Transverse colon (tissue), 4 donors: Measurements from ENCODE around the gene FAM204A. TPM values are rescaled to one million over a fixed set of nuclear protein-coding genes. Genes with fewer than 3 reads are reported as not detected.

Source experiments
- DNase-seq: peaks from one replicate; pipeline ENCODE4 v3.0.0-alpha.2; 2019
- H3K27ac ChIP-seq, 4 donors: fragments of 200-600 bp; sonication (generic); 2 replicates each; pipeline ENCODE4 v1.5.1; 2016 to 2018; ENCODE audit warnings: inconsistent platforms in 4 of 4
- H3K27me3 ChIP-seq: fragments of 200-600 bp; sonication (generic); 2 replicates; pipeline ENCODE4 v1.5.1; 2017; ENCODE audit warnings: inconsistent platforms
- H3K36me3 ChIP-seq, 4 donors: fragments of 200-600 bp; sonication (generic); 2 replicates each; pipeline ENCODE4 v1.5.1; 2017 to 2019; ENCODE audit warnings: inconsistent platforms in 4 of 4
- H3K4me1 ChIP-seq, 4 donors: fragments of 200-600 bp; sonication (generic); 2 replicates each; pipeline ENCODE4 v1.5.1; 2017 to 2020; ENCODE audit warnings: inconsistent platforms in 4 of 4
- H3K4me3 ChIP-seq, 4 donors: fragments of 200-600 bp; sonication (generic); 1 replicate in 1 of 4; 2 replicates in 3 of 4; pipeline versions ENCODE4 v1.5.1 to v1.6.1; 2017 to 2019; ENCODE audit warnings: inconsistent platforms in 4 of 4
- H3K9me3 ChIP-seq, 2 donors: fragments of 200-600 bp; sonication (generic); 2 replicates each; pipeline ENCODE4 v1.5.1; 2017 to 2019; ENCODE audit warnings: inconsistent platforms in 2 of 2
- EP300 ChIP-seq: sonication (generic); formaldehyde crosslinking; IDR thresholded peaks from one replicate; pipeline ENCODE4 v1.6.1; 2017; ENCODE audit warnings: antibody characterized with exemption, low read depth
- POLR2A ChIP-seq: fragments of 450-650 bp; IDR thresholded peaks from one replicate; pipeline ENCODE4 v1.6.1; 2016; ENCODE audit warnings: antibody characterized with exemption, mild to moderate bottlenecking, moderate library complexity
- POLR2AphosphoS5 ChIP-seq, 3 donors: sonication (generic); formaldehyde crosslinking; IDR thresholded peaks; one replicate each; pipeline ENCODE4 v1.6.1; 2016; ENCODE audit warnings: antibody characterized with exemption in 3 of 3
- WGBS, 2 donors: methylation state at CpG; one replicate each; pipeline ENCODE4 v1.1.5; 2018; ENCODE audit warnings: low coverage in 1 of 2; 5-methylcytosine and 5-hydroxymethylcytosine counted together
- in situ Hi-C, 4 donors: fragments of 200-750 bp; cut with MboI; loops; one replicate each; pipeline versions ENCODE4 v1.15.0 to v1.15.1; 2017; ENCODE audit warnings: low sequenced_read_pairs in 3 of 4, low pct_ligation_motif_present in 1 of 4, low pct_unique_long_range_greater_than_20kb in 1 of 4
- intact Hi-C: fragments of 100-400 bp; cut with DNase I; formaldehyde crosslinking; loops from one replicate; pipeline ENCODE4 v1.15.1; 2023; ENCODE audit warnings: low total_unique reads
- total RNA-seq, 4 donors: library from RNA; depleted of rRNA; stranded (reverse); fragments of >200 nt; gene quantifications; one replicate each; pipeline ENCODE4 v1.1.0, GENCODE V29; 2016
- TF ChIP-seq, protein P1 (sequence below), 5 experiments: fragments of 200-600 bp in 3 of 5; fragments of 450-650 bp in 2 of 5; sonication (generic) in 3 of 5; IDR thresholded peaks; 1 replicate in 2 of 5; 2 replicates in 3 of 5; pipeline ENCODE4 v1.5.1; 2016 to 2017; ENCODE audit warnings: antibody characterized with exemption in 5 of 5, inconsistent platforms in 3 of 5, mild to moderate bottlenecking in 2 of 5, moderate library complexity in 1 of 5

FAM204A gene
- total RNA-seq, 4 donors from 2014 or later: 16.8 to 35.2 (median 25.4) TPM

DNA sequence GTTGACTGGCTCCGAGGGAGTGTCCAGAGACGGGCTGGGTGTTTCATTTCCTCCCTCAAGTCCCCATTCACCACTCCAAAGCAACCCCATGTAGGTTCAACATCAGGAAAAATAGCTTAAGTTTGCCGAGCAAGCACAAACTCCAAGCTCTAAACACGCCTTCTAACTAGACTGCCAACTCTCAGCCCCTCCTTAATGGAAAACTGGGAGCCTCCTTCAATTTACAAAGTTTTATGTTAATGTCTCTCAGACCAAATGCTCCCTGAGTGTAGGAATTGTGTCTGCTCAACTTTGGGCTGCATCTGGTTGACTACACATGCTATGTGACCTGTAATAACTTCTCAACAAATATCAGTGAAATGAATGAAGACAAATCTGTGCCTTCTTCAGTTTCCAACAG is 87.5 kb downstream of the FAM204A start:
- WGBS, 2 donors: 76% methylated on average over 4 of the region's 4 CpGs; no CpG with 5 or more reads in 1 of the 2 donors
- in situ Hi-C loops (no loop called here), intact Hi-C loops (loop anchor here (5.0 kb wide), 1 partner anchor 1292 kb away; no protein-coding TSS in a partner anchor)
- Histone ChIP-seq H3K4me1 (no peaks in the 10 kb centered on the region), H3K27me3 (peaks cover 6% of the 10 kb centered on the region), H3K36me3 (no peaks in the 10 kb centered on the region), H3K9me3 (no peaks in the 10 kb centered on the region), H3K27ac (no peak overlapping the region), H3K4me3 (no peak overlapping the region)
- no peak for DNase-seq
- TF ChIP-seq POLR2A (no peak), EP300 (no peak), POLR2AphosphoS5 (IDR thresholded peaks at IDR 0.05) (no peak)
- TF ChIP-seq, protein P1, sequence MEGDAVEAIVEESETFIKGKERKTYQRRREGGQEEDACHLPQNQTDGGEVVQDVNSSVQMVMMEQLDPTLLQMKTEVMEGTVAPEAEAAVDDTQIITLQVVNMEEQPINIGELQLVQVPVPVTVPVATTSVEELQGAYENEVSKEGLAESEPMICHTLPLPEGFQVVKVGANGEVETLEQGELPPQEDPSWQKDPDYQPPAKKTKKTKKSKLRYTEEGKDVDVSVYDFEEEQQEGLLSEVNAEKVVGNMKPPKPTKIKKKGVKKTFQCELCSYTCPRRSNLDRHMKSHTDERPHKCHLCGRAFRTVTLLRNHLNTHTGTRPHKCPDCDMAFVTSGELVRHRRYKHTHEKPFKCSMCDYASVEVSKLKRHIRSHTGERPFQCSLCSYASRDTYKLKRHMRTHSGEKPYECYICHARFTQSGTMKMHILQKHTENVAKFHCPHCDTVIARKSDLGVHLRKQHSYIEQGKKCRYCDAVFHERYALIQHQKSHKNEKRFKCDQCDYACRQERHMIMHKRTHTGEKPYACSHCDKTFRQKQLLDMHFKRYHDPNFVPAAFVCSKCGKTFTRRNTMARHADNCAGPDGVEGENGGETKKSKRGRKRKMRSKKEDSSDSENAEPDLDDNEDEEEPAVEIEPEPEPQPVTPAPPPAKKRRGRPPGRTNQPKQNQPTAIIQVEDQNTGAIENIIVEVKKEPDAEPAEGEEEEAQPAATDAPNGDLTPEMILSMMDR (IDR thresholded peaks at IDR 0.05): no peak

DNA sequence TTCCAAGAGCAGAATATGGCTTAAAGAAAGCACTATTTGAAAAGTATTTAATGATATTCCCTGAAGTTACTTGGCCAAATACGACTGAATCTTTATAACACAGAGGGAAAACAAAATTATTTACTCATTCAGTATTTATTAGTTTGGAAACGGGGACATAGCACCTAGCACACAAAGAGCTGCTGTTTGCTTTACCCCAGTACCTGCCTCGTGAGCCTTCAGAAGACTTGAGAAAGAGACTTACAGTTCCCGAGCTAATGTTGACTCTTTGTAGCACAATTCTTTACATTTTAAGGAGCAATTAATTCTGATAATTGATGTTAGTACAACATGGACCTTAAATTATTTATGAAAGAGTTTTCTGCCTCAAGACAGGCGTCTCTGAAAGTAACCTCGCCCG is 88.7 kb downstream of the FAM204A start:
- intact Hi-C loops: no loop called here
- H3K9me3 ChIP-seq: no peaks in the 10 kb centered on the region
- WGBS, 2 donors: 67 to 78% methylated on average over 5 to 7 of the region's 7 CpGs
- DNase-seq: no peak
- no peaks in the 10 kb centered on the region for H3K4me1 ChIP-seq
- TF ChIP-seq POLR2A (no peak), EP300 (no peak), POLR2AphosphoS5 (IDR thresholded peaks at IDR 0.05) (no peak)
- TF ChIP-seq, protein P1 (IDR thresholded peaks at IDR 0.05): no peak
- in situ Hi-C loops: no loop called here
- H3K27ac ChIP-seq: no peak overlapping the region
- no peaks in the 10 kb centered on the region for H3K36me3 ChIP-seq
- H3K27me3 ChIP-seq: peaks cover 10% of the 10 kb centered on the region
- no peak overlapping the region for H3K4me3 ChIP-seq

DNA sequence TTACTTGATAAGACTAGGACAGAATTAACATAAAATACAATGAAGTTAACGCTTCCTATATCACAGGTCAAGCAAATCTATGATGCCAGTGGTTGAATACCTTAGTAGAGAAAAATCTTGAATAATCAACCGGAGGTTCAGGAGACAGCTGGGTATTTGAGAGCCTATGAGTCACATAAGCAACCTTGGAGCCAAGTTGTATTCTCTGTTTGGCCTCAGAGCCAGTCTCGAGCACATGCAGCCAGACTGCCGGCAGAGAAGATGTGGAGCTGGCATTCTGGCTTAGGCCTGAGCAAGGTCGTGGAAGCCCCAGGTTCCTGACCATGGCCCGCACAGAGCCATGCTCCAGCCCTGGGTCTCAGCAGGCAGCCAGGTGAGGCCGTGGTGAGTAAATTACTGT is 90.3 kb downstream of the FAM204A start:
- intact Hi-C loops: no loop called here
- 69 to 86% methylated on average over 2 to 7 of the region's 7 CpGs for WGBS, 2 donors
- no peak for TF ChIP-seq EP300
- TF ChIP-seq, protein P1 (IDR thresholded peaks at IDR 0.05): no peak
- TF ChIP-seq POLR2AphosphoS5 (IDR thresholded peaks at IDR 0.05): no peak
- no peak for TF ChIP-seq POLR2A
- no peak overlapping the region for H3K4me3 ChIP-seq
- no peak for DNase-seq
- in situ Hi-C loops: no loop called here
- H3K27ac ChIP-seq: no peak overlapping the region
- H3K27me3 ChIP-seq: peaks cover 14% of the 10 kb centered on the region
- no peaks in the 10 kb centered on the region for H3K4me1 ChIP-seq
- no peaks in the 10 kb centered on the region for H3K36me3 ChIP-seq
- no peaks in the 10 kb centered on the region for H3K9me3 ChIP-seq

DNA sequence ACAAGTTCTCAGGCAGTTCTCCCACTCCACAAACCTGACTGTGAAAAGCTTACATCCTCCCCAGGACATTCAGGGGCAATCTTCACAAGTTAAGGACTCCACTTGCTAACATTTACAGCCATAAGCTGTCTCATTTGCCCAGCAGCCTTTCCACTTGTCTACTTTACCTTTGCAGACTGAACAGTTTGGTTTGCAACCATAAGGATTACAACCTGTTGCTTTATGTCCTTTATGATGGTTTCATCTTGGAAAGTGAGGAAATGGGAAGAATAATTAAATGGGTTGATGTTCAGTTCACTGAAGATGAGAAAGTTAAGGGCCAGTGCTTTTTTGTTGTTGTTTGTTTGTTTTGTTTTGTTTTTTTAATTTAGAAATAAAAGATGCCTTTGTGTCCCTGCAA is 92.4 kb downstream of the FAM204A start:
- Histone ChIP-seq H3K27me3 (peaks cover 34% of the 10 kb centered on the region), H3K9me3 (no peaks in the 10 kb centered on the region), H3K27ac (no peak overlapping the region), H3K4me1 (no peaks in the 10 kb centered on the region), H3K36me3 (no peaks in the 10 kb centered on the region), H3K4me3 (no peak overlapping the region)
- in situ Hi-C loops (loop anchor here (10.0 to 25.0 kb wide), 5 partner anchors 712 to 1037 kb away; partner anchors contain the start of gene EMX2 (in 1 of the 4)), intact Hi-C loops (no loop called here)
- no peak for DNase-seq
- TF ChIP-seq EP300: no peak
- no peak for TF ChIP-seq POLR2A
- no peak for TF ChIP-seq POLR2AphosphoS5 (IDR thresholded peaks at IDR 0.05)
- TF ChIP-seq, protein P1 (IDR thresholded peaks at IDR 0.05): no peak
